ENCODE results near the gene TSPAN32. TPM values are rescaled to one million over a fixed set of nuclear protein-coding genes. Genes with fewer than 3 reads are reported as not detected.

TSPAN32 gene
- total RNA-seq, 1 donor from 2014 or later, result not detected

- no peak for DNase-seq (ENCODE audit: low read depth in 2 of 2)
Observed at GRCh38 chr11:2303627-2304505, 2.1 kb downstream of the TSPAN32 start.

DNA sequence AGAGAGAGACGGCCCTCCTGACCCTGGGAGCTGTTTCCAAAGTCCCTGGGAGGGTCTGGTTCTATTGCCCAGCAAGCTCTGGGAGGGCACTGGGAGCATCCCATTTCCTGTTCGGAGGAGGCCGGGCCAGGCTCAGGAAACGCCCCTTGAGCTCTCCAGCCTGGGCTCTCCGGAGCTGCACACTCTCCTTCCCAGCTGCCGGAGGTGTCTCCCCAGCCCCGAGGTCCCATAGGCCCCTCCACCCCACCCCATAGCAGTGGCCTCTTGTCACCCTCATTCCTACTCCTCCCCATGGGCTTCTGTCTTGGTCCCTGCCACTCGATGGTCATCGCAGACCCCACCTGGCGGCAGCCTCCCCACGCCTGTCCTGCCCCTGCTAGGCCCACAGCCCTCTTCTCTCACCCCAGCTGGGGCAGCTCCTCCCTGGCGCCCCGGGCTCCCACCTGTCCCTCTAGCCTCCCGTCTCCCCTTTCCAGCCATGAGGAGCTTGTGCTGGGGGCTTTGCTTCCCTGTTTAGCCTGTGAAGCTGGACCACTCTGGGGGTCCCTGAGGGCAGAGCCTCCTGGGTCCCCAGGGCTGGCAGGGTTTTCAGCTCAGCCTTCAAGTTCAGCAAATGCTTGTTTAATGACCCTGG is 2.8 kb downstream of the TSPAN32 start:
- no peak for DNase-seq (ENCODE audit: low read depth in 2 of 2)

DNA sequence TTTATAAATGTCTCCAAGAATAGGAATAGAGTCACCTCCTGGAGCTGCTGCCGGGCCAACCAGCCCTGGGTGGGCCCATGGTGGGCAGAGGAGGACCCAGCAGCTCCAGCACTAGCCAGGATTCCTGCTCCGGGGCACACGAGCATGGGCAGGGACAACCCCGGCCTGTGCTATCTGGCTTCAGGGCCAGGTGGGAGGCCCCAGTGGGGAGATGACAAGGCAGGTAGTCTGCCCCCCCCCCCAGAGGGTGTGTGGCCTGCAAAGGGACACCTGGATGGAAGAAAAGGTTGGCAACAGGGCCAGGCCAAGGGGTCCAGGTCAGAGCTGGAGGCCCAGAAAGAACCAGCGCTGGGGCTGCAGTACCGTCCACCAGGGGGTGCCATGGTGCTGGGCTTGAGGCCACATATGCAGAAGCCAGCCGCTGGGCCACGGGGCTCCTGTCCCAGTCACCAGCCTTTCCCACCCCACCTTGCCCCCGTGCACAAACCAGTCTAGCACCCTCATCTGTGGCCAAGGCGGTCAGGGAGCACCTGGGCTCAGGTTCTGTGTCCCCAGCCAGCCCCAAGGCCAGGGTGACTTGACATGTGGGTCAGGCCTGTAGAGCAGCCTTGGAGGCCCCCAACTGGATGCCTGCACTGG is 3.4 kb downstream of the TSPAN32 start:
- DNase-seq (ENCODE audit: low read depth in 2 of 2), result peak; percentile 51 to 84

DNA sequence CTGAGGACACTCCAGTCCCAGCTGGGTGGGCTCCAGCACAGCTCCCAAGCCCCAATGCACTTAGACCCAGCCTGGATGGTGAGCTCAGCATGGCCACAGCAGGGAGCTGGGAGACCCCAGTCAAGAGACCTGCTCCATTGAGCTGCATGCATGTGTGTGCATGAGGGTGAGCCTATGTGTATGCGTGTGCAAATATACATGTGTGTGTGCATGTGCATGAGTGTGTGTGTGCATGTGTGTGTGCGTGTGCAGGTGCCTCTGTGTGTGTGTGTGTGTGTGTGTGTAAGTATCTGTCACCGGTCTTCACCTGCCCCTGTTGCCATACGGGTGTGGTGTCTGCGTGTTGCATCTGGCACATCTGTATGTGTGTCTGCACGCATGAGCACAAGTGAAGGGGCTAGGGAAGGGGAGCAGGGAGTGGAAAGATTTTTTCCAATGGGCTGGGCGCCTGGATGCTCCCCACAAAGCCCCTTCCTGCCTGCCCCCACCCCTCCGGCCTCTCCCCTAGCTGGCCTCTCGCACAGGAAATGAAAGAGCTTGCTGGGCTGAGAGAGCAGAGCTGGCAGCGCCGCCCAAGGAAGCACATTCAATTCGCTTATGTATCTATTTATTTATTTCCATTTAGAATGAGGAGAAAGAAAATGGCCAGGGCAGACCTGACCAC is 4.1 kb downstream of the TSPAN32 start:
- DNase-seq (ENCODE audit: low read depth in 2 of 2), result peak; percentile 48 to 69

GRCh38 chr11:2306452-2306823 is 4.6 kb downstream of the TSPAN32 start:
- DNase-seq (ENCODE audit: low read depth in 2 of 2), result peak in 1 of 2 donors; percentile 41

- DNase-seq (ENCODE audit: low read depth in 2 of 2), result no peak
Observed at GRCh38 chr11:2306877-2307500, 5.2 kb downstream of the TSPAN32 start.

- no peak for DNase-seq (ENCODE audit: low read depth in 2 of 2)
Observed at GRCh38 chr11:2307501-2308331, 5.9 kb downstream of the TSPAN32 start.

DNA sequence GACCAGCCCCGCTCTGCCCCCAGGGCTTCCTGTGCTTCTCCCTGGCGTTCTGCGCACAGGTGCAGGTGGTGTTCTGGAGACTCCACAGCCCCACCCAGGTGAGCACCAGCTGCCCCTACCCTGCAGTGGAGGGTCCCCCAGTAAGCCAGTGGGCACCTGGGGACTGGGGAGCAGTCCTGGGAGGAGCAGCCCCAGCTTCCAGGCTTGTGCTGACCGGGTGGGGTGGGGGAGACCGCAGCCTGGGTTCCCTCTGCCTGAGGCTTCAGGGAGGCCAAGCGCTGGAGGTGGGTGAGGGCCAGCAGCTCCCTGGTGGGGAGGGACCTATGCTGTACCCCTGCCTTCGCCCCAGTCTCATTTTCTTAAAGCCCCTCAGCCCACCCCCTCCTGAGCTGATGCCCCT is 6.9 kb downstream of the TSPAN32 start:
- DNase-seq (ENCODE audit: low read depth in 2 of 2), result no peak

GRCh38 chr11:2309251-2310072 is 7.6 kb downstream of the TSPAN32 start:
- DNase-seq (ENCODE audit: low read depth in 2 of 2), result no peak

- no peak for DNase-seq (ENCODE audit: low read depth in 2 of 2)
Observed at GRCh38 chr11:2310073-2310785, 8.4 kb downstream of the TSPAN32 start.

GRCh38 chr11:2310786-2311352 is 9.1 kb downstream of the TSPAN32 start:
- DNase-seq (ENCODE audit: low read depth in 2 of 2), result no peak

DNA sequence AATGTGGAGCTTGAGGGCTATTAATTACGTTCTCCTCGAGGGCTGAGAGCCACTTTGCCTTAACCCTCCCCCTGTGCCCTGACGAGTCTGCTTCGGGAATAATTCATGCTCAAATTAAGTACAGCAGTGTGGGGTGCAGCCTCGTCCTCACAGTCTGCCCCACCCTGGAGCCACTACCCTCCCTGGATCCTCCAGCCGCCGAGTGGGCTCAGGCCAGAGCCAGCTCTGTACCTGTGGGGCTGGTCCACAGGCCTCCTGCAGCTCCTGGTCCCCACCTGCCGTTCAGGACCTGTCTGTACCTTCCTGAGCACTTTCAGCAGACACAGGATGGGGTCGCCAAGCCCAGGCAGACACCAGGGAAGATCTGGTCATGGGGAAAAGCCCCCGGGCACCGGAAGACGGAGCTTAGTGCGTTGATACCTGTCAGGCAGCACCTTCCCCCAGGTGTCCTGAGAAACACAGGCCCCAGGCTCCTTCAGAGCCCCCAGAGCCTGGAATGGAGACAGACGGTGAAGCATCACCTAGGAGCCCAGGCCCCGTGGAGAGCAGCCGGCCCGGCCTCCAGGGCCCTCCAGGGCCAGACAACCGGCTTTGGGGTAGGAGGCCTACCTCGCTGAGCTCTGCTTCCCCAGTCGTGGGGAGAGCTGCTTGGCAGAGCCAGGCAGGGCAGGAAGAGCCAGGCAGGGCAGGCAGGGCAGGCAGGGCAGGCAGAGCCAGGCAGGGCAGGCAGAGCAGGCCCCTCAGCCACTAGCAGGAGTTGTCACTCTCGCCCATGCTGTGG is 9.7 kb downstream of the TSPAN32 start:
- no peak for DNase-seq (ENCODE audit: low read depth in 2 of 2)

DNA sequence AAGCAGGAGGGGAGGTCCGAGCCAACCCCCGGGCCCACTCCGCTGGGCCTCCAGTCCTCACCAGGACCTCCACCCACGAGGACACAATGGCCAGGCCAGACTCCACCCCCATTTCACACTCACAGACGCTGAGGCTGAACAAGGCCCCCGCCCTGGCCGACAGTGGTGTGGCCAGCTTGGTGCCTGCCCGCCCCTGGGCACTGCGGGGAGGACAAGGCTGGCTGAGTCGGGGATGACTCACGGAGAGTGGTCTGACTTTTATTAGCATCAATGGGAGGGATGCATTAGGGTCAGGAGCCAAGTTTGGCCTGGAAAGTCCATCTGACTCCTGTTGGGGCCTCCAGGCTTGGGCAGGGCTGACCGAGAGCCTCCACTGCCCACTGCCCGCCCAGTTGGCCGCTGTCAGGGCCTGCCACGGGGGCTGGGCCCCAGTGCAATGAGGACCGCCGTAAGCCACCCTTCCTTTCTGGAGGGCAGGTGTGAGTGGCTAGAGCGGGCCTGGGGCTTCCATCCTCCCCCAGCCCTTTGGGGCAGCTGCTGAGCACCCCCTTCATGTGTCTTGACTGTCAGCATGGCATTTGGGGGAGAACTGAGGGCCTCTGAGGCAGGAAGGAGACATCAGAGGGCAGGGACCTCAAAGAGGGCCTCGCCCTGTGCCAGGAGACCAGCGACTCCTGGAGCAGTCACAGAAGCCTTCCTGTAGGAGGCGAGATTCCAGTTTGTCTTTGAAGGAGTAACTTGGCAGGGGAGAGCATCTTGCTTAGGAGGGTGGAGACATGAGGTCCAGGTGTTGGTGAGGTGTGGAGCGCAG is 10.6 kb downstream of the TSPAN32 start:
- DNase-seq (ENCODE audit: low read depth in 2 of 2), result peak in 1 of 2 donors; percentile 14

DNA sequence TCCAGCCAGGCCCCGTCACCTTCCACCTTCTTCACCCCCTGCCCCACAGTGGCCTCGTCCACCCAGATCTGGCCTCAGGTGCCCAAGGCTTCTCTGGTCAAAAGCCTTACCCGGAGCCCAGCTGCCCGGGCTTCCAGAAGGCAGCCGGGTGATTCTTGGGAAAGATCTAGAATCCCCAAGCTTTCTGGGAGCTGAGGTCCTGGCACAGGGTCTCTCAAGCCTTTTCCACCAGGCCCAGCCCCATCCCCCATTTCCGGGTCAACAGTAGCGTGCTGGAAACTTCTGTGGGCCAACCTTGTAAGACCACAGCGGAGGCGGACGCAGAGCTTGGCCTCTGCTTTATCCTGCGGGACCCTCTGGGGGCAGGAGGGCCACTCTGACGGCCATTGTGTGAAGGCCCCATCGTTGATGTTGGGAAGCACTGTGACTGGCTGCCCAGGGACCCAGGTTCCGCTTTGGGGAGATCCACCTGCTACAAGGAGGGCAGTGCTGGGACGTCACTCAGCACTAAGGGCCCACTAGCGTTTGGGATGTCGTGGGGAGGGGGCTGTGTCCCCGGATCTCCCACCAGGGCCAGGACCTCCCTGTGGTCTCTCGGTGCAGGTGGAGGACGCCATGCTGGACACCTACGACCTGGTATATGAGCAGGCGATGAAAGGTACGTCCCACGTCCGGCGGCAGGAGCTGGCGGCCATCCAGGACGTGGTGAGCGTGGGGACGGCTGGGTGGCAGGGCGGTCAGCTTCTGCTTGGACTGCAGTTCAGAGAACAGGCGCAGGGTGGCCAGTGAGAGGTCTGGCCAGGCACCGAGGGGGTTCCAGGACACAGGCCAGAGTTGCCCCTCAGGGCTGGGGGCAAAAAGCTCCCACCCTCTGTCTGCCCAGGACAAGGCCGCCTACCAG is 11.5 kb downstream of the TSPAN32 start:
- DNase-seq (ENCODE audit: low read depth in 2 of 2), result peak in 1 of 2 donors; percentile 51

- DNase-seq (ENCODE audit: low read depth in 2 of 2), result no peak
Observed at GRCh38 chr11:2314136-2314524, 12.3 kb downstream of the TSPAN32 start.

Measured in lung microvascular endothelial cell (primary cell).